ENCODE results near the gene PRDX2. TPM values are rescaled to one million over a fixed set of nuclear protein-coding genes. Genes with fewer than 3 reads are reported as not detected.

PRDX2 gene
- total and polyA plus RNA-seq, 10 of the 15 experiments (the other 5 are each of a cell fraction or from before 2014, with no cell fraction given) = 93.0 to 812 (median 344) TPM

DNA sequence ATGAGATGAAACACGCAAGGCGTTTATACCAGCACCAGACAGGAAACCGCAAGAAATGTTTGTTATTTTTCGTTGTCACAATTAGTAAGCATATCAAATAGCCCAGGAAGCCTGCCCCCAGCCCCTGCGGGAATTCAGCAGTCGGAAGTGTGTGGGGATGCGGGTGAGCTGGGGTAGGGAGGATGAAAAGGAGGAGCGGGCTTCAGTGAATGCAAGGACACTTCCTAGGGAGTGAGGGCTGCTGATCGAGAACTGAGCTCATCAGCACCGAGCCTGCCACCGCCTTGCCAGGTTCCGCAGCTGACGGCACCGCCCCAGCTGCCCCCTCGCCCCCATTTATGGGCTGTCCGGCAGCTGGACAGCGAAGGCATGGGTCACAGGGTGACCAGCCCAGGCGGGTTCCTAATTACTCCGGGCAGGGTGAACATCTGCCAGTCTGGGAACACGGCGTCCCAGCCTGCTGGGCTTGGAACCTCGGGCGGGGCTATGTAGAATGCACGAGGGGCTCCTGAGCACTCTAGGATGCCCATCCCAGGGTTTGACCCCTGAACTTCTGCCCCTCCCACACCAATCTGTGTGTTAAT is 51.6 kb downstream of the PRDX2 start:
- no peak overlapping the region for H2AFZ ChIP-seq (ENCODE audit: control insufficient read depth, low read depth, low read length)
- H3K27me3 ChIP-seq (replicated peaks in 1 of 2; ENCODE audit: control insufficient read depth in 2 of 2, insufficient read depth in 2 of 2, low read length in 1 of 2) = no peaks in the 10 kb centered on the region
- POLR2A ChIA-PET = interaction anchor here (0.5 kb wide), 1 partner anchor 24 kb away, joined by 3 read pairs; no protein-coding TSS in a partner anchor
- no peak for DNase-seq (ENCODE audit: low read depth, low spot score)
- H4K20me1 ChIP-seq (ENCODE audit: control insufficient read depth, insufficient read depth) = no peaks in the 10 kb centered on the region
- CTCF ChIA-PET = interaction anchor here (1.0 to 1.1 kb wide), 2 partner anchors 10 to 98 kb away, joined by 3 to 7 read pairs; no protein-coding TSS in a partner anchor
- TF ChIP-seq TCF3 (IDR thresholded peaks at IDR 0.05; ENCODE audit: borderline replicate concordance, insufficient read depth, low read depth, low read length) (no peak), MYC (IDR thresholded peaks at IDR 0.05; ENCODE audit: insufficient read depth, insufficient read length, insufficient replicate concordance, low read length, severe bottlenecking) (no peak), TARDBP (IDR thresholded peaks at IDR 0.05; ENCODE audit: borderline replicate concordance) (no peak), CREM (IDR thresholded peaks at IDR 0.05; ENCODE audit: low read depth) (no peak), SRF (IDR thresholded peaks at IDR 0.05; ENCODE audit: low read depth in 2 of 2, low read length in 2 of 2) (no peak), PML (IDR thresholded peaks at IDR 0.05; ENCODE audit: low read length) (no peak), FOXK2 (IDR thresholded peaks at IDR 0.05) (no peak), MEF2A (IDR thresholded peaks at IDR 0.05; ENCODE audit: insufficient read depth, low read depth, low read length) (no peak), NFXL1 (IDR thresholded peaks at IDR 0.05; ENCODE audit: borderline replicate concordance) (no peak)
- TF ChIP-seq, protein P1, sequence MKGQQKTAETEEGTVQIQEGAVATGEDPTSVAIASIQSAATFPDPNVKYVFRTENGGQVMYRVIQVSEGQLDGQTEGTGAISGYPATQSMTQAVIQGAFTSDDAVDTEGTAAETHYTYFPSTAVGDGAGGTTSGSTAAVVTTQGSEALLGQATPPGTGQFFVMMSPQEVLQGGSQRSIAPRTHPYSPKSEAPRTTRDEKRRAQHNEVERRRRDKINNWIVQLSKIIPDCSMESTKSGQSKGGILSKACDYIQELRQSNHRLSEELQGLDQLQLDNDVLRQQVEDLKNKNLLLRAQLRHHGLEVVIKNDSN (IDR thresholded peaks at IDR 0.05; ENCODE audit: borderline replicate concordance, extremely low read length, insufficient read depth, low read depth, low read length) = no peak
- H3K9ac ChIP-seq (ENCODE audit: control insufficient read depth, insufficient read depth, low read length) = no peak overlapping the region
- in situ Hi-C loops (cut with MboI) = no loop called here
- no peak for ATAC-seq
- no peak for FAIRE-seq
- no peaks in the 10 kb centered on the region for H3K4me1 ChIP-seq (ENCODE audit: control insufficient read depth, insufficient read depth, low read length)
- H3K4me3 ChIP-seq = no peak overlapping the region
- peaks cover 0 to 8% of the 10 kb centered on the region in 2 experiments; a peak in 2 of 4 replicates for H3K36me3 ChIP-seq (ENCODE audit: control insufficient read depth in 2 of 2, insufficient read depth in 2 of 2, low read length in 1 of 2)
- no peak overlapping the region for H3K4me2 ChIP-seq (ENCODE audit: control insufficient read depth, insufficient read depth)
- H3K27ac ChIP-seq (ENCODE audit: control insufficient read depth, insufficient read depth) = no peak overlapping the region
- SMC1A ChIA-PET (ENCODE audit: uncharacterized antibody, unreplicated experiment) = no interaction called here
- BruUV-seq (replicated peaks) = no TSS peak
- intact Hi-C loops (cut with micrococcal nuclease; ENCODE audit: unreplicated experiment) = no loop called here
- no peaks in the 10 kb centered on the region for H3K79me2 ChIP-seq (ENCODE audit: control insufficient read depth, insufficient read depth, low read length)
- 32% methylated on average over 24 of the region's 24 CpGs for WGBS (ENCODE audit: insufficient coverage, insufficient replicate concordance, low lambda C conversion rate, missing lambda C conversion rate)
- peaks cover 11% of the 10 kb centered on the region; the same call in 1 of the 3 replicates for H3K9me3 ChIP-seq (replicated peaks; ENCODE audit: control insufficient read depth, insufficient read depth, low read length)
- RAD21 ChIA-PET (ENCODE audit: unreplicated experiment) = no interaction called here

Measured in GM12878 (cell line).